Naive thymus-derived CD8-positive, alpha-beta T cell (primary cell): ENCODE data around the gene EVI5L. TPM values are rescaled to one million over a fixed set of nuclear protein-coding genes. Genes with fewer than 3 reads are reported as not detected.

Experiments used
- ATAC-seq, 2 donors: fragments of 150-1000 bp; cut with Tn5 transposase in 1 of 2; sonication (Bioruptor Pico), chemical (Tn5 transposase) in 1 of 2; 1 replicate in 1 of 2; 2 replicates in 1 of 2; pipeline ENCODE4 v1.10.0; 2021; ENCODE audit warnings: mild to moderate bottlenecking in 2 of 2, moderate library complexity in 2 of 2
- POLR2A ChIA-PET: fragments of 350-600 bp; sonication (Branson Sonifier 250); formaldehyde crosslinking; loops from one replicate; lab custom pipeline; 2021; ENCODE audit warnings: antibody characterized with exemption; lab: Charles Lee
- DNase-seq, 10 donors: peaks; one replicate each; pipeline versions ENCODE4 v3.0.0 to v3.0.0-alpha.2; 2020 to 2022
- H3K27ac Mint-ChIP-seq, 10 donors: one replicate each; pipeline ENCODE4 v1.8.0; 2020 to 2022; ENCODE audit warnings: mild to moderate bottlenecking in 10 of 10, mixed read lengths in 10 of 10, moderate library complexity in 4 of 10, inconsistent platforms in 1 of 10
- H3K27me3 Mint-ChIP-seq, 5 donors: one replicate each; pipeline ENCODE4 v1.8.0; 2021 to 2022; ENCODE audit warnings: mixed read lengths in 5 of 5
- H3K36me3 Mint-ChIP-seq, 3 donors: one replicate each; pipeline ENCODE4 v1.8.0; 2020 to 2022; ENCODE audit warnings: mixed read lengths in 3 of 3, mild to moderate bottlenecking in 2 of 3, inconsistent platforms in 1 of 3
- H3K4me1 Mint-ChIP-seq, 4 donors: one replicate each; pipeline ENCODE4 v1.8.0; 2021 to 2022; ENCODE audit warnings: mixed read lengths in 4 of 4
- H3K4me3 Mint-ChIP-seq, 10 donors: one replicate each; pipeline ENCODE4 v1.8.0; 2020 to 2022; ENCODE audit warnings: mild to moderate bottlenecking in 10 of 10, mixed read lengths in 10 of 10, moderate library complexity in 6 of 10, inconsistent platforms in 1 of 10
- H3K9me3 Mint-ChIP-seq, 9 donors: one replicate each; pipeline ENCODE4 v1.8.0; 2020 to 2022; ENCODE audit warnings: mixed read lengths in 9 of 9, mild to moderate bottlenecking in 3 of 9, inconsistent platforms in 1 of 9, moderate library complexity in 1 of 9
- polyA plus RNA-seq, 3 donors: library from polyadenylated mRNA; unstranded; fragments of 300-500 nt; fragmentation: Illumina TruSeq; gene quantifications; one replicate each; pipeline ENCODE4 v1.2.3, GENCODE V29; 2021
- total RNA-seq, 8 experiments: library from RNA in 2 of 8; stranded (reverse) in 2 of 8; gene quantifications; one replicate each; pipeline ENCODE4 v1.2.3 and lab custom pipeline; 2021 to 2026

EVI5L gene
- total and polyA plus RNA-seq, 5 experiments from 2014 or later = 1.1 to 11.5 (median 2.7) TPM

DNA sequence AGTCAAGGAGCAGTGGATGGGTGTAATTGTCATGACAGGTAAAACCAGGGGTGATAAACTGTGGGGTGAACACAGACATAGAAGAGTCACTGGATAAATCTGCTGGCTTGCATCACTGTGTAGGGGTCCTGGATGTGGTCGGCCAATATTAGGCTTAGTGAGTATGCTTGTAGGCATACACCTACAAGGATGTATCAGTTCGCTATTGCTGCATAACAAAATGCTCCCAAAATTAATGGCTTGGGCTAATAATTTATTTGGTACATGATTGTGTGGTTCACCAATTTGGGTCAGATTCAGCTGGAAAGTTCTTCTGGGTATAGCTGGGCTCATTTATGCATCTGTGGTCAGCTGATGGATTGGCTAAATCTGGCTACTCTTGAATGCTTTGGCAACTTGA, 11.2 kb upstream of the EVI5L start:
- Mint-ChIP-seq H3K27me3 (peaks cover 11 to 29% (median 27%) of the 10 kb centered on the region in 5 donors), H3K4me1 (peaks cover 5 to 20% (median 14%) of the 10 kb centered on the region in 4 donors), H3K9me3 (peaks cover 0 to 19% (median 3%) of the 10 kb centered on the region in 9 donors), H3K36me3 (no peaks in the 10 kb centered on the region), H3K27ac (no peak overlapping the region), H3K4me3 (no peak overlapping the region)
- POLR2A ChIA-PET = no interaction called here
- DNase-seq = no peak
- no peak for ATAC-seq

DNA sequence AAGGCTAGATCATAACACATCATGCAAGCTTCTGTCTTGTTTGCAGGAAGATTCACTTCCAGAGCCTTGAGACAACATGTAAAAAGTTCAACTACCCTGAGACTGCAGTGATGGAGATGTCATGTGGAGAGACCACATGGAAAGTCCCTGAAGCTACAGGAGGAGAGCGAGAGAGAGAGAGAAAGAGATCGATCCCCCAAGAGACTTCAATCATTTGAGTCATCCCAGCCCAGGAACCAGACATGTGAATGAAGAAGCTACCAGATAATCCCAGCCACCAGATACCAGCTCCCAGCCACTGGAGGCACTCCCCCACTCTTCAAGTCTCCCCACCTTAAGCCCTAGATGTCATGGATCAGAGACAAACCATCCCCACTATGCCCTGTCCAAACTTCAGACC, 10.7 kb upstream of the EVI5L start:
- Mint-ChIP-seq H3K4me1 (peaks cover 5 to 20% (median 14%) of the 10 kb centered on the region in 4 donors), H3K9me3 (peaks cover 0 to 19% (median 3%) of the 10 kb centered on the region in 9 donors), H3K27ac (no peak overlapping the region), H3K36me3 (no peaks in the 10 kb centered on the region), H3K4me3 (no peak overlapping the region), H3K27me3 (peaks cover 11 to 30% (median 29%) of the 10 kb centered on the region in 5 donors)
- POLR2A ChIA-PET = no interaction called here
- ATAC-seq (no peak), DNase-seq (no peak)

DNA sequence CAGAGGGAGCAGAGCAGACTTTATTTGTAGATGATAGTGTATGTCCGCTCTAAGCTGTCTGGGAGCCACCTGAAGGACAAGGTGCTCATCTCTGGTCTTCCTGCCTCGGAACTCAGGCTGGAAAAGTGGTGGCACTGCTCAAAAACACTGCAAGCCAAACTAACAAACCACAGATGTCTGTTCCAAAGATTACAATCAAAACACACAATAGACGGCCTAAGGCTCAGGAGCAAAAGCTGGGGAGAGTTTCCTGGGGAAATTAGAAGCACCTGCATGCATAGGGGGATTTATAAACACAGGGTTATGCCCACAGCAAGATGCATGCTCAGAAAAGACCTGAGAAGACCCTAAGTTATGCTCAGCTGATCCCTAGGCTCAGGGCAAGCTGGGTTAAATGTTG, 9.4 kb upstream of the EVI5L start:
- H3K36me3 Mint-ChIP-seq = no peaks in the 10 kb centered on the region
- POLR2A ChIA-PET = no interaction called here
- H3K4me1 Mint-ChIP-seq = peaks cover 2 to 8% (median 3%) of the 10 kb centered on the region in 4 donors
- no peak overlapping the region for H3K4me3 Mint-ChIP-seq
- H3K27me3 Mint-ChIP-seq = peaks cover 11 to 29% (median 29%) of the 10 kb centered on the region in 5 donors
- H3K9me3 Mint-ChIP-seq = peaks cover 0 to 16% (median 3%) of the 10 kb centered on the region in 9 donors
- DNase-seq (no peak), ATAC-seq (no peak)
- no peak overlapping the region for H3K27ac Mint-ChIP-seq

DNA sequence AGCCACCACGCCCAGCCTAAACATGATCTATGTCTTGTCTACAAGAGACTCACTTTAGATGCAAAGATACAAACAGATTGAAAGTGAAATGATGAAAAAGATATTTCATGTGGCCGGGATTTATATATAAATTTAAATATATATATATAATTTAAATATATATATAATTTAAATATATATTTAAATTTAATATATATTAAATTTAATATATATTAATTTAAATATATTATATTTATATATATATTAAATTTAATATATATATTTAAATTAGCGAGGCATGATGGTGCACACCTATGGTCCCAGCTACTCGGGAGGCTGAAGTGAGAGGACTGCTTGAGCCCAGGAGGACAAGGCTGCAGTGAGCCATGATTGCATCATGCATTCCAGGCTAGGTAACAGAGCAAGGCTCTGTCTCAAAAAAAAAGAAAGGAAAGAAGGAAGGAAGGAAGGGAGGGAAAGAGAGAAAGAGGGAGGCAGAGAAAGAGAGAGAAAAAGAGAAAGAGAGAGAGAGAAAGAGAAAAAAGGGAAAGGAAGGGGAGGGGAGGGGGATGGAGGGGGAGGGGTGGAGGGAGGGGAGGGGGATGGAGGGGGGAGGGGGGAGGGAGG, 7.0 kb upstream of the EVI5L start:
- no peak overlapping the region for H3K4me3 Mint-ChIP-seq
- H3K9me3 Mint-ChIP-seq = peaks cover 0 to 6% (median 0%) of the 10 kb centered on the region in 9 donors
- H3K4me1 Mint-ChIP-seq = peaks cover 0 to 2% (median 0%) of the 10 kb centered on the region in 4 donors
- peak overlapping the region in 1 of 10 donors; percentile 34 for H3K27ac Mint-ChIP-seq
- H3K27me3 Mint-ChIP-seq = peaks cover 11 to 29% (median 21%) of the 10 kb centered on the region in 5 donors
- ATAC-seq = no peak
- DNase-seq = no peak
- POLR2A ChIA-PET = no interaction called here
- H3K36me3 Mint-ChIP-seq = no peaks in the 10 kb centered on the region

DNA sequence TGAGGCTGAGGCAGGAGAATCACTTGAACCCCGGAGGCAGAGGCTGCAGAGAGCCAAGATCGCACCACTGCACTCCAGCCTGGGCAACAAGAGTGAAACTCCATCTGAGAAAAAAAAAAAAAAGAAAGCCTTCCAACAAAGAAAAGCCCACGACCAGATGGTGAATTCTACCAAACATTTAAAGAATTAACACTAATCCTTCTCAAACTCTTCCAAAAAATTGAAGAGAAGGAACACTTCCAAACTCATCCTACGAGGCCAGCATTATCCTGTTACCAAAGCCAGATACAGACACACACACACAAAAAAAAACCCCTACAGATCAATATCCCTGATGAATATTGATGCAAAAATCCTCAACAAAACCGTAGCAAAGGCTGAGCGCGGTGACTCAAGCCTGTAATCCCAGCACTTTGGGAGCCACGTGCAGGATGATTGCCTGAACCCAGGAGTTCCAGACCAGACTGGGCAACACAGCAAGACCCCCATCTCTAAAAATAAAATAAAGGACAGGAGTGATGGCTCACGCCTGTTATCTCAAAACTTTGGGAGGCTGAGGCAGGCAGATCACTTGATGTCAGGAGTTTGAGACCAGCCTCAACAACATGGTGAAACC, 6.2 kb upstream of the EVI5L start:
- no peak overlapping the region for H3K27ac Mint-ChIP-seq
- DNase-seq = no peak
- peaks cover 0 to 2% (median under 1%) of the 10 kb centered on the region in 4 donors for H3K4me1 Mint-ChIP-seq
- H3K4me3 Mint-ChIP-seq = no peak overlapping the region
- no peaks in the 10 kb centered on the region for H3K36me3 Mint-ChIP-seq
- H3K27me3 Mint-ChIP-seq = peaks cover 11 to 29% (median 21%) of the 10 kb centered on the region in 5 donors
- ATAC-seq = no peak
- POLR2A ChIA-PET = no interaction called here
- H3K9me3 Mint-ChIP-seq = peaks cover 0 to 2% (median 0%) of the 10 kb centered on the region in 9 donors

DNA sequence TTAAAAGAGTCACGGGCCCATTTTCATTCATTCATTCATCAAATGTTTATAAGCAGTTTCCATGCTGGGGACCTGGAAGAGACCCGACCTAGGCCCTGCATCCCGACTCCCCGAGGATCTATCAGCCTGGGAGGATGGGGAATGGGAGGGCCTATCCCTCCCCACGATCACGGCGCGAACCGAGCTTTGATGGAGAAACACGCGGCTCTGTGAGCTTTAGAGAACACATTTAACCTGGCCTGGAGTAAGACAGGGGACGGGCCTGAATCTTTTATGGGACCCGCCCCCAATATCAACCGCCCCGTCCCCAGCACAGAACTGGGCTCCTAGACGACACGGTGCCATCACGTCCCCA, 875 bp upstream of the EVI5L start:
- Mint-ChIP-seq H3K27ac (peak overlapping the region in 9 of 10 donors; percentile 13 to 94 (median 82)), H3K36me3 (no peaks in the 10 kb centered on the region), H3K9me3 (no peaks in the 10 kb centered on the region), H3K4me1 (peaks cover 10 to 28% (median 24%) of the 10 kb centered on the region in 4 donors), H3K4me3 (peak overlapping the region; percentile 69 to 90 (median 85)), H3K27me3 (no peaks in the 10 kb centered on the region)
- POLR2A ChIA-PET = interaction anchor here (0.9 to 1.4 kb wide), 2 partner anchors 15 to 114 kb away, joined by 3 read pairs; partner anchors contain the start of gene TIMM44
- DNase-seq (no peak), ATAC-seq (no peak)

DNA sequence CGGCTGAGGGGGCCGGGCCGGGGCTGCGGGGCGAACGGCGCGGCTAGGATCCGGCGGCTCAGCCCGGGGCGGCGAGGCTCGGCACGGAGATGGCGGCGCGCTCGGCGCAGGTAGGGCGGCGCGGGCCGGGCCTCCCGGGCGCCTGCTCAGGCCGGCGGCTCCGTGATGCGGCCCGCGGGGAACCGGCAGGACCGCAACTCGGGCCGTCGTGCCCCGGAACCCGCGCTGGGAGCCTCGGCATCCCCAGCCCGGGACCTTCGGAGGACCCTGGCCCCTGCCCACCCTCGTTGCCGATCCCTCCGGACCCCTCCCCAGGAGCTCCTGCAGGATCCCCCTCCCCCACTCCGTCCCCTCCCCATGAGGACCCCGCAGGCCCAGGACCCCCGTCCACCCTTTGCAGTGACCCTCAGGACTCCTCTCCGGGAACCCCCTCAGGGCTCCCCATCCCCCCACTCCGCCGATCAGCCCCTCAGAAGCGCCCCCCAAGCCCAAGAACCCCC, 304 bp downstream of the EVI5L start:
- Mint-ChIP-seq H3K36me3 (no peaks in the 10 kb centered on the region), H3K9me3 (no peaks in the 10 kb centered on the region), H3K4me3 (peak overlapping the region in 4 of 10 donors; percentile 69 to 90 (median 82)), H3K27me3 (no peaks in the 10 kb centered on the region), H3K4me1 (peaks cover 10 to 28% (median 24%) of the 10 kb centered on the region in 4 donors), H3K27ac (peak overlapping the region in 1 of 10 donors; percentile 82)
- POLR2A ChIA-PET = interaction anchor here (0.7 to 1.7 kb wide), 4 partner anchors 39 to 193 kb away, joined by 3 to 7 read pairs (median 4); partner anchors contain the start of genes MAP2K7, SNAPC2 and STXBP2
- no peak for ATAC-seq
- DNase-seq = no peak

DNA sequence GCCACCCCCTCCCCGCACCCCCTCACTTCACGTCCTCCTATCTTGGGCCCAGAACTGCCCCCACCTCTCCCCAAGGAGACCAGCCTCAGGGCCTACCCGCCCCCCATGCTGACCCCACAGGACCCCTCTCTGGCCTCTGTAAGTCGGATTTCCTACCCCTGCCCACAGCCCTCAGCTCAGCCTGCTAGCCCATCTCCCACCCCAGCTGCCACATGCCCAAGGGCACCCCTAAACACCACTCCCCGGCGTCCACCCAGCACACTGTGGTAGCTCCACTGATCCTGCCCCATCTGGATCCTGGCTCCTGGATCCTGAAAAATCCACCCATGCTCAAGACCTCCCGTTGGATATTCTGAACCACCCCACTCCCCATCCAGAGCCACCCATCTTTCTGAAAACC, 805 bp downstream of the EVI5L start:
- H3K4me3 Mint-ChIP-seq = peak overlapping the region; percentile 69 to 90 (median 81)
- ATAC-seq (no peak), DNase-seq (no peak)
- no peaks in the 10 kb centered on the region for H3K9me3 Mint-ChIP-seq
- H3K36me3 Mint-ChIP-seq = no peaks in the 10 kb centered on the region
- H3K4me1 Mint-ChIP-seq = peaks cover 10 to 29% (median 24%) of the 10 kb centered on the region in 4 donors
- POLR2A ChIA-PET = interaction anchor here (0.7 to 1.7 kb wide), 5 partner anchors 38 to 747 kb away, joined by 3 to 7 read pairs (median 4); partner anchors contain the start of genes MAP2K7, SNAPC2 and STXBP2
- H3K27ac Mint-ChIP-seq = peak overlapping the region in 8 of 10 donors; percentile 17 to 87 (median 52)
- H3K27me3 Mint-ChIP-seq = no peaks in the 10 kb centered on the region

DNA sequence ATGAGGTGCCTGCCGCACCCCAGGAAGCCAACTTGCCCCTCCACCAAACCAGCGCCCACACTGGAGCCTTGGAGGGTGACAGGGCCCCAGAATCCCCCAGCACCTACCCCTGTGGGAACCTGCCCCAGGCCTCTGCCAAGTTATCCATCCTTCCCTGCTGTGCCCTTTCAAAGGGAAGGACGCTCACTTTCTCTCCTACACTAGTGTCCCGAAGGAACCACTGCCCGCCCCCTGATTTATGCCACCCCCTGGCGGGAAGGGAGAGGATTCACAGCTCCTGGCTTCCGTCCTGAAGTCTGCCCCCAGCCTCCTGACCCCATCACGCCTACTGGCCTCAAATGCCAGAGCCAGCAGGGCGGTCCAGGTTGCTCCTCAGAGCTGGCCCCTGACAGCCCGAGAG, 1.4 kb downstream of the EVI5L start:
- no peak for ATAC-seq
- Mint-ChIP-seq H3K36me3 (no peaks in the 10 kb centered on the region), H3K27me3 (no peaks in the 10 kb centered on the region), H3K27ac (peak overlapping the region in 5 of 10 donors; percentile 31 to 84 (median 69)), H3K4me3 (peak overlapping the region; percentile 69 to 90 (median 81)), H3K4me1 (peaks cover 11 to 29% (median 24%) of the 10 kb centered on the region in 4 donors), H3K9me3 (no peaks in the 10 kb centered on the region)
- POLR2A ChIA-PET = interaction anchor here (0.9 to 1.7 kb wide), 3 partner anchors 37 to 89 kb away, joined by 3 to 7 read pairs (median 5); partner anchors contain the start of genes MAP2K7 and SNAPC2
- no peak for DNase-seq

DNA sequence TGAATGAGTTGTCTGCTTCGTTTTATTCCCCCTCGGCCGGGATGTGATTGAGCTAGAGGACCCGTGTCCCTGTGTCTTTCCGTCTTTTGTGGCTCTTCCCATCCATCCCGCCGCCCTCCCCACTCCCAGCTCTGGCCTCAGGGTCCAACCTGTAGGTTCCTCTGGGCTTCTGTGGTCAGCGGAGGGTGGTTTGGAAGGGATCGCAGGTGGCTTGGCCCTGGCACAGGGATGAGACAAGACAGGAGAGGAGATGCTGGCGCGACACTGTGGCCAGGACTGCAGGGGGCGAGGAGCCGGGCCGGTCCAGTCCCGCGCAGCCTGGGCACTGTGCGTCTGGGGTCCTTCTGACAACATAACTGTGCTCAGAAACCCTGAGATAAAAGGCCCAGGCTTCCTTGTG, 2.0 kb downstream of the EVI5L start:
- H3K27me3 Mint-ChIP-seq = no peaks in the 10 kb centered on the region
- H3K27ac Mint-ChIP-seq = peak overlapping the region in 2 of 10 donors; percentile 25 to 37
- no peak for ATAC-seq
- H3K4me1 Mint-ChIP-seq = peaks cover 11 to 29% (median 24%) of the 10 kb centered on the region in 4 donors
- DNase-seq = no peak
- H3K36me3 Mint-ChIP-seq = no peaks in the 10 kb centered on the region
- H3K4me3 Mint-ChIP-seq = peak overlapping the region in 9 of 10 donors; percentile 60 to 89 (median 76)
- H3K9me3 Mint-ChIP-seq = no peaks in the 10 kb centered on the region
- POLR2A ChIA-PET = interaction anchor here (0.6 kb wide), 1 partner anchor 75 kb away, joined by 3 read pairs; no protein-coding TSS in a partner anchor

DNA sequence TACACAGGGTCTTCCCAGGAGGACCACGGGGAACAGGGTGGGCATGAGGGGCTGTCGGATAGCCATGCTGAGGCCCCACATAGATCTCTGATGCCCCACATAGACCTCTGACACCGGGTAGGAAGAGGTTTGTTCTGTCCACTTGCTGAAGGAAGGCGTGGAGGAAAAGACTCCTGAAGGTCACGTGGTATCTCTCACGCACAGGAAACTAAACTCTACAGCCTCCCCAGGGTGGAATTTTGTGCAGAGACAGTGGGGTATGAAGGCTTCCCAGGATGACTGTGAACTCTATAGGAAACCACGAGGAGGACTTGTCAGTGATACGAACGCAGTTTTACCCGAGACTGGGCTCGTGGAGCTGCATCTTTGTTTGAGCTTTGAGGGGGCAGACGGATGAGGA, 2.8 kb downstream of the EVI5L start:
- Mint-ChIP-seq H3K9me3 (no peaks in the 10 kb centered on the region), H3K4me1 (peaks cover 11 to 29% (median 24%) of the 10 kb centered on the region in 4 donors), H3K27ac (peak overlapping the region in 2 of 10 donors; percentile 60 to 68), H3K27me3 (no peaks in the 10 kb centered on the region), H3K4me3 (peak overlapping the region in 3 of 10 donors; percentile 75 to 88 (median 79)), H3K36me3 (no peaks in the 10 kb centered on the region)
- POLR2A ChIA-PET = interaction anchor here (0.6 kb wide), 1 partner anchor 74 kb away, joined by 3 read pairs; no protein-coding TSS in a partner anchor
- ATAC-seq = no peak
- DNase-seq = no peak

DNA sequence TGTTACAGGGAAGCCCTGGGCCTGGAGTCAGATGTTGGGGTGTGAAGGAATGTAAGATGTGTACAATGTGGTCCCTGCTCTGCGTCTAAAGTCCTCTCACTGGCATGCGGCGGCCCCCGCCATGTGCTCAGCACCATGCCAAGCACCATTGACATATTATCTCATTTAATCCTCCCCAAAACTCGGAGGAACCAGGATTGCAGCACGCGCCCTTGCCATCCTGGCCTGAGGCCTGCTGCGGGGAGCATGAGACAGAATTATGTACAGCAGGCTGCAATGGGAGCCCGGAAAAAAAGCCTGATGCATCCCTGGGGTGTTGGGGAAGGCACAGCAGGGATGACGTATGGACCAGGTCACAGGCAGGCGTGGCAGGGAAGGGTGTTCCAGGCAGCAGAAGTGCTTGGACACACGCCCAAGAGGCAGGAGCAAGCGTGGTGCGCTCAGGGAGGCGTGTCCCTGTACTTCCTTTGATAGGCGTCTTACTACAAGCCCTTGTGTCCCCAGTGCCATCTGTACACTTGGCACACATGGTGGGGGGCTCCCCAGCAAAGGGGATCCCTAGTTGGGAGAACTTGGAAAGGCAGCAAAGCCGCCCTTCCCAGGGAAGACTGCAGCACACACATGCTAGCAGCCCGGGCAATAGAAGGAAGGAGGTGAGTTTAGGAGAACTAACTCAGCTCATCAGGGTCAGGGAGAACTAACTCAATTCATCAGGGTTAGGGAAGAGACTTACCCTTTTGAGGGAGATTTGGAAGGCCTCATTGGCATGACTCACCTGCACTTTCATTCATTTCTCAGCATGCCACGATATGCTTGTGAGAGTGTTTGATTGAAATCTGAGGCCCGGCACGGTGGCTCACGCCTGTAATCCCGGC, 3.4 kb downstream of the EVI5L start:
- H3K27ac Mint-ChIP-seq = no peak overlapping the region
- H3K4me3 Mint-ChIP-seq = no peak overlapping the region
- ATAC-seq (no peak), DNase-seq (no peak)
- peaks cover 11 to 29% (median 24%) of the 10 kb centered on the region in 4 donors for H3K4me1 Mint-ChIP-seq
- H3K27me3 Mint-ChIP-seq = no peaks in the 10 kb centered on the region
- no peaks in the 10 kb centered on the region for H3K36me3 Mint-ChIP-seq
- H3K9me3 Mint-ChIP-seq = no peaks in the 10 kb centered on the region
- POLR2A ChIA-PET = no interaction called here
